Limb (tissue), 2 donors: ENCODE data around the gene VWC2L.

ENCODE experiments used
- DNase-seq, 2 donors: peaks; one replicate each; pipeline ENCODE4 v3.0.0-alpha.2; 2016; ENCODE audit errors: extremely low spot score in 2 of 2

Gene VWC2L

GRCh38 chr2:214591366-214591765 is 180.5 kb downstream of the VWC2L start:
- no peak for DNase-seq

GRCh38 chr2:214592011-214592410 is 181.2 kb downstream of the VWC2L start:
- DNase-seq: no peak

GRCh38 chr2:214593727-214594126 is 182.9 kb downstream of the VWC2L start:
- DNase-seq: no peak

- DNase-seq: no peak
Measured at GRCh38 chr2:214601852-214602633, 191.2 kb downstream of the VWC2L start.

GRCh38 chr2:214604861-214605260 is 194.0 kb downstream of the VWC2L start:
- no peak for DNase-seq

GRCh38 chr2:214607051-214607450 is 196.2 kb downstream of the VWC2L start:
- no peak for DNase-seq

- DNase-seq: no peak
Measured at GRCh38 chr2:214611015-214611414, 200.2 kb downstream of the VWC2L start.

GRCh38 chr2:214624166-214624760 is 213.4 kb downstream of the VWC2L start:
- no peak for DNase-seq

GRCh38 chr2:214628091-214628490 is 217.2 kb downstream of the VWC2L start:
- DNase-seq: no peak
